CD14-positive monocyte (primary cell): ENCODE measurements around the gene NR4A2. TPM values are rescaled to one million over a fixed set of nuclear protein-coding genes. Genes with fewer than 3 reads are reported as not detected.

ENCODE experiments used
- DNase-seq, 3 donors: peaks; one replicate each; pipeline ENCODE4 v3.0.0-alpha.2; 2011 to 2022
- H2AFZ ChIP-seq: 2 replicates; pipeline ENCODE4 v1.6.0; 2012; ENCODE audit warnings: mild to moderate bottlenecking, low read depth, low read length, inconsistent platforms; ENCODE audit not compliant: insufficient read depth, poor library complexity, severe bottlenecking
- H3K27ac ChIP-seq, 2 donors: 1 replicate in 1 of 2; 2 replicates in 1 of 2; pipeline ENCODE4 v1.5.1; 2012 to 2013; ENCODE audit warnings: low read length in 2 of 2, control low read depth in 1 of 2, inconsistent platforms in 1 of 2, low read depth in 1 of 2, mild to moderate bottlenecking in 1 of 2
- H3K27me3 ChIP-seq, 2 donors: one replicate each; pipeline versions ENCODE4 v1.6.0 to v1.6.1; 2011 to 2013; ENCODE audit warnings: low read length in 2 of 2; ENCODE audit not compliant: control insufficient read depth in 2 of 2, insufficient read depth in 2 of 2
- H3K36me3 ChIP-seq, 2 donors: replicated peaks in 1 of 2; 1 replicate in 1 of 2; 2 replicates in 1 of 2; pipeline versions ENCODE4 v1.5.1 to v1.6.1; 2012 to 2013; ENCODE audit warnings: low read length in 2 of 2, control low read depth in 1 of 2, inconsistent platforms in 1 of 2, mild to moderate bottlenecking in 1 of 2; ENCODE audit not compliant: insufficient read depth in 2 of 2, control insufficient read depth in 1 of 2
- H3K4me1 ChIP-seq, 2 donors: 1 replicate in 1 of 2; 2 replicates in 1 of 2; pipeline versions ENCODE4 v1.5.1 to v1.6.1; 2012 to 2013; ENCODE audit warnings: low read length in 2 of 2, control low read depth in 1 of 2, inconsistent platforms in 1 of 2, mild to moderate bottlenecking in 1 of 2, moderate library complexity in 1 of 2; ENCODE audit not compliant: insufficient read depth in 2 of 2, control insufficient read depth in 1 of 2
- H3K4me2 ChIP-seq: replicated peaks from 2 replicates; pipeline ENCODE3; 2012; ENCODE audit warnings: low read length, moderate library complexity, mild to moderate bottlenecking; ENCODE audit not compliant: poor library complexity, severe bottlenecking; ENCODE audit errors: extremely low read depth
- H3K4me3 ChIP-seq, 3 experiments: fragments of 200-600 bp in 1 of 3; sonication (generic) in 1 of 3; replicated peaks in 1 of 3; 1 replicate in 2 of 3; 2 replicates in 1 of 3; pipeline ENCODE4 v1.5.1; 2011 to 2013; ENCODE audit warnings: low read length in 3 of 3, mild to moderate bottlenecking in 3 of 3, control low read depth in 2 of 3, low read depth in 2 of 3, inconsistent platforms in 1 of 3, moderate library complexity in 1 of 3
- H3K79me2 ChIP-seq: 2 replicates; pipeline ENCODE4 v1.6.0; 2012; ENCODE audit warnings: mild to moderate bottlenecking, control low read depth, inconsistent platforms, low read length, moderate library complexity; ENCODE audit not compliant: insufficient read depth
- H3K9ac ChIP-seq: 2 replicates; pipeline ENCODE4 v1.6.0; 2017; ENCODE audit warnings: low read length, mild to moderate bottlenecking; ENCODE audit not compliant: insufficient read depth, poor library complexity, severe bottlenecking
- H3K9me3 ChIP-seq, 2 donors: replicated peaks in 1 of 2; 1 replicate in 1 of 2; 2 replicates in 1 of 2; pipeline versions ENCODE4 v1.5.1 to v1.6.1; 2012 to 2013; ENCODE audit warnings: low read length in 2 of 2, control low read depth in 1 of 2; ENCODE audit not compliant: control insufficient read depth in 1 of 2, insufficient read depth in 1 of 2
- H4K20me1 ChIP-seq: 2 replicates; pipeline ENCODE4 v1.6.0; 2012; ENCODE audit warnings: mild to moderate bottlenecking, low read length, control low read depth, moderate library complexity; ENCODE audit not compliant: insufficient read depth
- H3K27ac Mint-ChIP-seq, 7 donors: one replicate each; pipeline ENCODE4 v1.8.0; 2020; ENCODE audit warnings: mild to moderate bottlenecking in 7 of 7, mixed read lengths in 7 of 7, moderate library complexity in 6 of 7, inconsistent platforms in 2 of 7
- H3K27me3 Mint-ChIP-seq, 3 donors: one replicate each; pipeline ENCODE4 v1.8.0; 2021 to 2022; ENCODE audit warnings: low read depth in 3 of 3, mild to moderate bottlenecking in 3 of 3, mixed read lengths in 3 of 3, moderate library complexity in 3 of 3, inconsistent platforms in 1 of 3
- H3K36me3 Mint-ChIP-seq, 2 donors: one replicate each; pipeline ENCODE4 v1.8.0; 2020; ENCODE audit warnings: mixed read lengths in 2 of 2, inconsistent platforms in 1 of 2, mild to moderate bottlenecking in 1 of 2
- H3K4me1 Mint-ChIP-seq: one replicate; pipeline ENCODE4 v1.8.0; 2020; ENCODE audit warnings: mild to moderate bottlenecking, mixed read lengths
- H3K4me3 Mint-ChIP-seq, 2 donors: one replicate each; pipeline ENCODE4 v1.8.0; 2020; ENCODE audit warnings: mild to moderate bottlenecking in 2 of 2, mixed read lengths in 2 of 2, moderate library complexity in 1 of 2
- H3K9me3 Mint-ChIP-seq, 7 donors: one replicate each; pipeline ENCODE4 v1.8.0; 2020 to 2022; ENCODE audit warnings: mixed read lengths in 7 of 7, mild to moderate bottlenecking in 6 of 7, moderate library complexity in 6 of 7, inconsistent platforms in 2 of 7
- WGBS: methylation state at CpG from one replicate; pipeline ENCODE4 v1.1.5; 2013; ENCODE audit warnings: missing lambda C conversion rate; ENCODE audit not compliant: insufficient coverage; 5-methylcytosine and 5-hydroxymethylcytosine counted together
- intact Hi-C, 2 donors: fragments of 100-400 bp; cut with micrococcal nuclease; formaldehyde crosslinking; loops; one replicate each; pipeline versions ENCODE4 v1.15.0 to v1.15.1; 2023
- polyA plus RNA-seq, 3 donors: library from polyadenylated mRNA; depleted of rRNA in 1 of 3; unstranded in 2 of 3; stranded (reverse) in 1 of 3; fragments of 300-500 nt in 2 of 3; fragments of >200 nt in 1 of 3; fragmentation: Illumina TruSeq in 2 of 3; gene quantifications; 1 replicate in 2 of 3; 2 replicates in 1 of 3; pipeline ENCODE4 v1.2.3, GENCODE V29; 2012 to 2021
- TF ChIP-seq, protein P1 (sequence below): fragments of 200-600 bp; IDR thresholded peaks from one replicate; pipeline ENCODE4 v1.8.0; 2022; ENCODE audit warnings: antibody characterized with exemption, mild to moderate bottlenecking

Gene NR4A2
- polyA plus RNA-seq, 3 donors, result 12.1 to 213 (median 21.6) TPM

DNA sequence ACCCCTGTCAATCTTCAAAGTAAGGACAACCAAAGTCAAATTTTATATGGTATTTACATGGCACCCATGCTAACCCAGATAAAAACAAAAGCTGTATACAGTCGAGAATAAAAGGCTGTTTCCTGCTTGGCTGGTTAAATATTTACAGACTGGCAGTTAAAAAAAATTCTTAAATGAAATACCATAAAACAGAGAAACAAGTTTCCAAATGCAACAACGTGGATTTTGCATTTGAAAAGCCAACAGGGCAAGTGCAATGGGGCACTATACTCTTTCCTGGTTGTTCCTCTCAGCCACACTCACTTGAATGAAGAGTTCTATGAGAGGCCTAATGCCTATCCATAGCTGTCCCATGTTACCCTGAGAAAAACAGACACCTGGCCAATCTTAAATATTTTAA is 6.1 kb upstream of the NR4A2 start:
- H3K79me2 ChIP-seq, result peaks cover 23% of the 10 kb centered on the region
- no peaks in the 10 kb centered on the region for H3K36me3 ChIP-seq
- H2AFZ ChIP-seq, result no peak overlapping the region
- no CpG with 5 or more reads among the region's 2 CpGs for WGBS
- no peak overlapping the region for H3K9ac ChIP-seq
- H3K27me3 ChIP-seq, result no peaks in the 10 kb centered on the region
- Mint-ChIP-seq H3K36me3 (no peaks in the 10 kb centered on the region), H3K27ac (no peak overlapping the region), H3K27me3 (peaks cover 0 to 3% (median 0%) of the 10 kb centered on the region in 3 donors), H3K4me3 (no peak overlapping the region), H3K4me1 (peaks cover 48% of the 10 kb centered on the region), H3K9me3 (no peaks in the 10 kb centered on the region)
- H4K20me1 ChIP-seq, result no peaks in the 10 kb centered on the region
- no peak for DNase-seq
- H3K4me3 ChIP-seq, result no peak overlapping the region
- peaks cover 33 to 46% of the 10 kb centered on the region in 2 donors for H3K4me1 ChIP-seq
- no peaks in the 10 kb centered on the region for H3K9me3 ChIP-seq
- no peak overlapping the region for H3K27ac ChIP-seq
- TF ChIP-seq, protein P1, sequence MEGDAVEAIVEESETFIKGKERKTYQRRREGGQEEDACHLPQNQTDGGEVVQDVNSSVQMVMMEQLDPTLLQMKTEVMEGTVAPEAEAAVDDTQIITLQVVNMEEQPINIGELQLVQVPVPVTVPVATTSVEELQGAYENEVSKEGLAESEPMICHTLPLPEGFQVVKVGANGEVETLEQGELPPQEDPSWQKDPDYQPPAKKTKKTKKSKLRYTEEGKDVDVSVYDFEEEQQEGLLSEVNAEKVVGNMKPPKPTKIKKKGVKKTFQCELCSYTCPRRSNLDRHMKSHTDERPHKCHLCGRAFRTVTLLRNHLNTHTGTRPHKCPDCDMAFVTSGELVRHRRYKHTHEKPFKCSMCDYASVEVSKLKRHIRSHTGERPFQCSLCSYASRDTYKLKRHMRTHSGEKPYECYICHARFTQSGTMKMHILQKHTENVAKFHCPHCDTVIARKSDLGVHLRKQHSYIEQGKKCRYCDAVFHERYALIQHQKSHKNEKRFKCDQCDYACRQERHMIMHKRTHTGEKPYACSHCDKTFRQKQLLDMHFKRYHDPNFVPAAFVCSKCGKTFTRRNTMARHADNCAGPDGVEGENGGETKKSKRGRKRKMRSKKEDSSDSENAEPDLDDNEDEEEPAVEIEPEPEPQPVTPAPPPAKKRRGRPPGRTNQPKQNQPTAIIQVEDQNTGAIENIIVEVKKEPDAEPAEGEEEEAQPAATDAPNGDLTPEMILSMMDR, result no peak
- intact Hi-C loops, result loop anchor here in 1 of 2 donors (10.0 kb wide), 1 partner anchor 126 kb away; no protein-coding TSS in a partner anchor
- no peak overlapping the region for H3K4me2 ChIP-seq

DNA sequence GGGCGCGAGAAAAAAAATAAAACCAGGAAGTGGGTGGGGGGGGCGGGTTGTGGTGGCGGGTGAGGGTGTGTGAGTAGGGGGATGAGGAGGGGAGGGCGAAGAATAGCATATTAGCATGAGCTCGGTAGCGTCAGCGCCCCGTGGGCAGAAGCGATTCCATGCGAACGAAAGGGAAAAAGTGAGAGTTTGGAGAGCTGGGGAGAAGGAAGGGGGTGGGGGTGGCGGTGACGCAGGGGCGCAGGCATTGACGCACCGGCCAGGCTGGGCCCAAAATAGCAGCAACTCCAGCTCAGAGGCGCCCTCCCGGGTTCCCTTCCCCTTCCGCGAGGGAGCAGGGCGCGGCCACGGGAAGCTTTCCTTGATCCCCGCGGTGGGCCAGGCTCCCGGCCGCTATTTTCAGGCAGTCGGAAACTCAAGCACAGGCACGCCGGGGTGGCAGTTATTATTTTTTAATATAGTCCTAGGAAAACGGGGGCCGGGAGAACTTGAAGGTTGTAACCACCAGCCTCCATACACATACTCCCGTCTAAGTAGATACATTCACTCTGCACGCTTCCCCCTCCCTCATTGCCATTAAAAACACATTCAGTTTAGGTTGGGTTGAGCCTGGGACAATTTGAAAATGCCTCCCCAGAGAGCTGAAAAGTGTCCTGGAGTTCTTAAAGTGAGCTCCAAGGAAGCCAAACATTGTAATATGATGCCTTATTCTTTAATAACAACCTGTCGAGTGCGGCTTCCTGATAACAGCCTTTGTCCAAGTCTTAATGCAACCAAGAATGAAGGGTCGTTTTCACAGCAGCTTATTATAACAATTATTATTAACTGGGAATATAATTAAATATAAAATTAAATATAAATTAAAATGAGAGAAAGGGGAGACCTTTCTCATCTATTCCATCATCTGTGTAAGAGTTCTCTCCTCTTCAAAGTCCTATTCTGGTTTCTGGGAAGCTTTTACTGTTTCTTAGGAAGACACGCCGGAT is 2.3 kb upstream of the NR4A2 start:
- TF ChIP-seq, protein P1, result no peak
- Histone ChIP-seq H3K4me3 (peak overlapping the region; percentile 57 to 92 (median 81)), H4K20me1 (peaks cover 26% of the 10 kb centered on the region), H3K9me3 (peaks cover 3 to 9% of the 10 kb centered on the region in 2 donors), H3K79me2 (peaks cover 11% of the 10 kb centered on the region), H2AFZ (peak overlapping the region; percentile 38), H3K4me1 (peaks cover 49 to 52% of the 10 kb centered on the region in 2 donors), H3K36me3 (no peaks in the 10 kb centered on the region), H3K27ac (peak overlapping the region; percentile 92 to 97), H3K9ac (peak overlapping the region; percentile 97), H3K27me3 (peaks cover 12 to 14% of the 10 kb centered on the region in 2 donors), H3K4me2 (peak overlapping the region; percentile 85)
- peak overlapping the region; percentile 96 to 97 for H3K4me3 Mint-ChIP-seq
- peak; percentile 84 to 96 (median 89) for DNase-seq
- intact Hi-C loops, result loop anchor here (5.0 to 10.0 kb wide), 2 partner anchors 68 to 130 kb away; no protein-coding TSS in a partner anchor
- 7% methylated on average over 6 of the region's 40 CpGs for WGBS
- H3K36me3 Mint-ChIP-seq, result peaks cover 8 to 9% of the 10 kb centered on the region in 2 donors
- H3K4me1 Mint-ChIP-seq, result peaks cover 45% of the 10 kb centered on the region
- H3K27me3 Mint-ChIP-seq, result peaks cover 15 to 25% (median 21%) of the 10 kb centered on the region in 3 donors
- peaks cover 2 to 15% (median 10%) of the 10 kb centered on the region in 7 donors for H3K9me3 Mint-ChIP-seq
- peak overlapping the region; percentile 97 to 99 (median 98) for H3K27ac Mint-ChIP-seq
